Sigmoid colon (tissue), 7 donors: ENCODE results near the gene KIF26B. TPM values are rescaled to one million over a fixed set of nuclear protein-coding genes. Genes with fewer than 3 reads are reported as not detected.

ENCODE experiments used
- DNase-seq: peaks from one replicate; pipeline ENCODE4 v3.0.0-alpha.2; 2019
- H3K27ac ChIP-seq, 4 donors: fragments of 200-600 bp; sonication (generic); one replicate each; pipeline ENCODE4 v1.5.1; 2016 to 2019; ENCODE audit warnings: mild to moderate bottlenecking in 1 of 4
- H3K27me3 ChIP-seq, 3 donors: fragments of 200-600 bp; sonication (generic); one replicate each; pipeline ENCODE4 v1.5.1; 2019; ENCODE audit warnings: mild to moderate bottlenecking in 1 of 3
- H3K36me3 ChIP-seq, 4 donors: fragments of 200-600 bp; sonication (generic); one replicate each; pipeline ENCODE4 v1.5.1; 2016 to 2019
- H3K4me1 ChIP-seq, 4 donors: fragments of 200-600 bp; sonication (generic); one replicate each; pipeline ENCODE4 v1.5.1; 2017 to 2019
- H3K4me3 ChIP-seq, 4 donors: fragments of 200-600 bp; sonication (generic); one replicate each; pipeline ENCODE4 v1.5.1; 2017 to 2019; ENCODE audit warnings: mild to moderate bottlenecking in 2 of 4, moderate library complexity in 1 of 4
- H3K9me3 ChIP-seq, 4 donors: fragments of 200-600 bp in 3 of 4; sonication (generic) in 3 of 4; one replicate each; pipeline versions ENCODE4 v1.5.1 to v1.6.1; 2013 to 2019
- CTCF ChIP-seq, 4 experiments: fragments of 450-650 bp in 3 of 4; fragments of 200-600 bp in 1 of 4; IDR thresholded peaks; one replicate each; pipeline ENCODE4 v1.5.1; 2016 to 2019; ENCODE audit warnings: antibody characterized with exemption in 4 of 4, mild to moderate bottlenecking in 3 of 4, moderate library complexity in 2 of 4
- EP300 ChIP-seq, 4 donors: sonication (generic); formaldehyde crosslinking; IDR thresholded peaks; one replicate each; pipeline ENCODE4 v1.6.1; 2017; ENCODE audit warnings: antibody characterized with exemption in 4 of 4
- POLR2A ChIP-seq, 2 donors: fragments of 450-650 bp; IDR thresholded peaks; one replicate each; pipeline ENCODE4 v1.6.1; 2016; ENCODE audit warnings: antibody characterized with exemption in 2 of 2, mild to moderate bottlenecking in 2 of 2, moderate library complexity in 2 of 2
- POLR2AphosphoS5 ChIP-seq, 4 donors: sonication (generic); formaldehyde crosslinking; IDR thresholded peaks; one replicate each; pipeline ENCODE4 v1.6.1; 2017; ENCODE audit warnings: antibody characterized with exemption in 4 of 4
- WGBS, 2 donors: extraction: QIAGEN DNeasy Blood & Tissue Kit; methylation state at CpG; one replicate each; pipeline ENCODE4 v1.1.7; 2013; 5-methylcytosine and 5-hydroxymethylcytosine counted together
- intact Hi-C: fragments of 100-400 bp; cut with DNase I; formaldehyde crosslinking; loops from one replicate; pipeline ENCODE4 v1.15.1; 2023
- polyA plus RNA-seq, 3 donors: library from polyadenylated mRNA; stranded (reverse); fragments of 200-250 nt; gene quantifications; one replicate each; pipeline ENCODE4 v1.2.3, GENCODE V29; 2013
- total RNA-seq, 4 donors: library from RNA; depleted of rRNA; stranded (reverse); fragments of >200 nt; gene quantifications; one replicate each; pipeline ENCODE4 v1.1.0, GENCODE V29; 2016
- donor health status: healthy with polysubstance abuse.
- donor health status: Bipolar disorder and iron deficiency.
- donor health status: healthy.

Gene KIF26B
- total and polyA plus RNA-seq, 7 donors, result under 0.01 to 5.5 (median 1.4) TPM; not detected in 1

- Histone ChIP-seq H3K27me3 (peaks cover 0 to 17% (median 0%) of the 10 kb centered on the region in 3 donors), H3K36me3 (no peaks in the 10 kb centered on the region), H3K4me3 (no peak overlapping the region), H3K9me3 (no peaks in the 10 kb centered on the region), H3K27ac (no peak overlapping the region), H3K4me1 (no peaks in the 10 kb centered on the region)
- DNase-seq, result no peak
- intact Hi-C loops, result no loop called here
- TF ChIP-seq EP300 (IDR thresholded peaks at IDR 0.05) (no peak), POLR2A (IDR thresholded peaks at IDR 0.05) (no peak), POLR2AphosphoS5 (IDR thresholded peaks at IDR 0.05) (no peak), CTCF (IDR thresholded peaks at IDR 0.05) (no peak)
- WGBS, 2 donors, result 94 to 96% methylated on average over 34 of the region's 34 CpGs
Measured at GRCh38 chr1:245577191-245578157, 422.7 kb downstream of the KIF26B start.

GRCh38 chr1:245578308-245578707, 423.5 kb downstream of the KIF26B start:
- intact Hi-C loops, result no loop called here
- Histone ChIP-seq H3K27ac (no peak overlapping the region), H3K4me3 (no peak overlapping the region), H3K27me3 (peaks cover 0 to 24% (median 0%) of the 10 kb centered on the region in 3 donors), H3K9me3 (no peaks in the 10 kb centered on the region), H3K4me1 (peaks cover 0 to 6% (median 2%) of the 10 kb centered on the region in 4 donors), H3K36me3 (no peaks in the 10 kb centered on the region)
- TF ChIP-seq POLR2A (IDR thresholded peaks at IDR 0.05) (no peak), CTCF (IDR thresholded peaks at IDR 0.05) (no peak), EP300 (IDR thresholded peaks at IDR 0.05) (no peak), POLR2AphosphoS5 (IDR thresholded peaks at IDR 0.05) (no peak)
- DNase-seq, result no peak
- WGBS, 2 donors, result 57 to 81% methylated on average over 3 of the region's 3 CpGs

- Histone ChIP-seq H3K27me3 (peaks cover 0 to 24% (median 0%) of the 10 kb centered on the region in 3 donors), H3K4me3 (no peak overlapping the region), H3K9me3 (no peaks in the 10 kb centered on the region), H3K4me1 (peaks cover 0 to 9% (median 4%) of the 10 kb centered on the region in 4 donors), H3K36me3 (no peaks in the 10 kb centered on the region), H3K27ac (no peak overlapping the region)
- DNase-seq, result no peak
- TF ChIP-seq CTCF (IDR thresholded peaks at IDR 0.05), result no peak
- no peak for TF ChIP-seq POLR2A (IDR thresholded peaks at IDR 0.05)
- TF ChIP-seq POLR2AphosphoS5 (IDR thresholded peaks at IDR 0.05), result no peak
- TF ChIP-seq EP300 (IDR thresholded peaks at IDR 0.05), result no peak
- intact Hi-C loops, result no loop called here
Measured at GRCh38 chr1:245578771-245579170, 424.0 kb downstream of the KIF26B start.

GRCh38 chr1:245579881-245580280, 425.1 kb downstream of the KIF26B start:
- Histone ChIP-seq H3K27me3 (peaks cover 0 to 24% (median 0%) of the 10 kb centered on the region in 3 donors), H3K27ac (no peak overlapping the region), H3K4me3 (no peak overlapping the region), H3K9me3 (no peaks in the 10 kb centered on the region), H3K36me3 (no peaks in the 10 kb centered on the region), H3K4me1 (peaks cover 0 to 9% (median 4%) of the 10 kb centered on the region in 4 donors)
- 92 to 93% methylated on average over 7 of the region's 7 CpGs for WGBS, 2 donors
- TF ChIP-seq EP300 (IDR thresholded peaks at IDR 0.05) (no peak), CTCF (IDR thresholded peaks at IDR 0.05) (no peak), POLR2AphosphoS5 (IDR thresholded peaks at IDR 0.05) (no peak), POLR2A (IDR thresholded peaks at IDR 0.05) (no peak)
- DNase-seq, result no peak
- intact Hi-C loops, result no loop called here
